ENCODE measurements around the gene TNFRSF18.

TNFRSF18 gene

DNA sequence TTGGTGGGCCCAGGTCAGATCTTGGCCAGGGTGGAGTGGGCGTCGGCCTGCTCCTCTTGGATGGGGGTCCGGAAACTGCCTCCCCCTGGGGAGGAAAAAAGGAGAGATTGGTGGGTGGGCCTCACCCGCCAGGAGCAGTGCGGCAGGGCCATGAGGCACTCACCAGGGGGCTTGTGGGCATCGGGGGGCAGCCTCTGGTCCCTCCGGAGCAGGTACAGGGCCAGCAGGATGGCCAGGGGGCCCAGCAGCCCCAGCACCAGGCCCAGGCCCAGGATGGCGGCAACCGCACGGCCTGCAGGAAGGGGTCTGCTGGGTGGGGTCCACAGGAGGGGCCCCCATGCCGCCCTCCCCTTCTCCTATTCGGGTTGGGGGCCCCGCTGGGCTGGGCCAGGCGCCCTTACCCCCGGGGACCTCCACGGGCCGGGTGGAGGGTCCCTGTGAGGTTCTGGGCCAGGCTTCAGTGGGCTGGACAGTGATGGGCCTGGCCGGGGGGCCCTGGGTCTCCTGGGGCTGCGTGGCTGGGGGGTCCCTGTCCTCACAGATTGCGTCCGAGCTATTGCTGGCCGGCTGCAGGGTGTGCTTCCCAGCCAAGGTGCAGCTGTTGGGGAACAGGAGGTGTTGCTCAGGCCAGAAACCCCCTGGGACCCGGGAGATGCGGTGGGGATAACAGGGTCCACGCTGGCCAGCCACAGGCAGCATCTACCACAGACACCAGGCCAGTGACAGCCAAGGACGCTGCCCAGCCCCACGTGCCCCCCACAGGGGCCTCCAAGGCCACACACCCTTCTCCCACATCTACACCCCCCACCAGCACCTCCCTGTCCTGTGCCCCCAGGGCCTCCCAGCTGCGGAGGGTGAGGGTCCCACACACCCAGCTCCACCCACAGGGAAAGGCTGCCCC is 5.4 kb upstream of the TNFRSF18 start:
- DNase-seq (ENCODE audit: low spot score) = no peak

DNA sequence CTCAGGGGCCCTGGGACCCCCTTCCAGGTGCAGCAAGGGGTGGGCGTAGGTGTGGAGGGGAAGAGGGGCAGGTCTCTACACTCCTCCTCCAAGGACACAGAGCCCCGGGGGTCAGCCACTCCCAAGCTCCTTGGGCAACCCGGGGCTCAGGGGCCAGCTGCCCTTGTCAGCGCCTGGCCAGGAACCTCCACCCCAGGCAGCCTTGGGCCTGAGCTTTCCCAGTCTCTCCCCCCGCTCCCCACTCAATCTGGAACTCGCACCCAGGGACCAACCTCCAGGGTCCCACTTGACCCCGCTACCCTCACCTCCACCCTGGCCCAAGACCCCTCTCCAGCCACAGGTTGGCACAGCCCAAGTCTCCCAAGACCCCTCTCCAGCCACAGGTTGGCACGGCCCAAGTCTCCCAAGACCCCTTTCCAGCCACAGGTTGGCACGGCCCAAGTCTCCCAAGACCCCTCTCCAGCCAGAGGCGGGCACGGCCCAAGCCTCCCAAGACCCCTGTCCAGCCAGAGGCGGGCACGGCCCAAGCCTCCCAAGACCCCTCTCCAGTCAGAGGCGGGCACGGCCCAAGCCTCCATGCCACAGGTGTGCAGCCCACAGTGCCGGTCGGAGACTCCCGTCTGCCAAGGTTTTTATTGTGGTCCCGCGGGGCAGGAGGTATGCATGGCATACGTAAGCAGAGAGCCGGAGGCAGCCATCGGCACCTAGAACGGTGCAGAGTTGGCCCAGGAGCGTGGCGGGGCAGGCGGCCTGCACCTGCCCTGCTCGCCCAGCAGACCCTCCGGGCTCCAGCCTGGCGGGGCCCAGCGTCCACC is 4.5 kb upstream of the TNFRSF18 start:
- no peak for DNase-seq (ENCODE audit: low spot score)

- DNase-seq (ENCODE audit: low spot score) = no peak
Measured at GRCh38 chr1:1208713-1209433, 2.5 kb upstream of the TNFRSF18 start.

DNA sequence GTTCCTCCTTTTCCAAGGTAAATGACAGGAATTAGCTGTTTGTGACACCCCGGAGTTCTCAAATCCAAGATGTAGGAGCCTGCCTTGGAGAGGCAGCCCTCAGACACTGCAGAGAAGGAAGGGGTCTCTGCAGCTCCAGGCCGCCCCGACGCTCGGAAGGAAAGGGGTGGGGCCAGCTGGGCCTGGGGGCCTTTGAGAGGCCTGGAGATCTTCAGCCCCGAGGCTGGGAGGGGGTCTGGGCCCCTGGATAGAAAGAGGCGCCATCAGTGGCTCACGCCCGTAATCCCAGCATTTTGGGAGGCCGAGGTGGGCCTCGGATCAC is 1.1 kb upstream of the TNFRSF18 start:
- no peak for DNase-seq (ENCODE audit: low spot score)

- no peak for DNase-seq (ENCODE audit: low spot score)
Measured at GRCh38 chr1:1206966-1207531, 657 bp upstream of the TNFRSF18 start.

DNA sequence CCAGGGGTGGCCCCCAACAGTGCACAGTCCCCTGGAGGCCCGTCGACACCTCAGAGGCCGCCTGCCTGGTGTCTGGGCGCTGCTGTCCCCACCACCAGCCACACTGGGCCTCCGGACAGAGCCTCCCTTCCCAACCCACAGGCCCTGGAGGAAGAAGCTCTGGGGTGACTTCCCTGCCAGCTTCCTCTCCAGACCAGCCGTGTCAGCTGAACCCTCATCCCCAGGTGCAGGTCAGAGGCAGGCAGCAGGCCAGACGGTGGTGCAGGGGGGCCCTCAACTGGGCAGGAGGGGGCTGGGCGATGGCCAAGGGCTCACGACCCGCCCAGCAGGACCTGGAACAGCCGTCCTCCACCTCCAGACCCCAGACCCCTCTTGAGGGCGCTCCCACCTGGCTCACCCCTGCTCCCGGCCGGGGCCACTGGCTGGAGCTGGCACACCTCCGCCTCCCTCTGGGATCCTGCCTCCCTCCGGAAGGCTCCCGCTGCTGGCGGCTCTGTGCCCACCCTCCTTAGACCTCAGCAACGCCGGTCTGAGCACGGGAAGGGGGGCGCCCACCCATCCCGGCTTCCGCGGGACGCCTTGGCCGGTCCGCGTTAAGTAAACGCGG is 520 bp downstream of the TNFRSF18 start:
- DNase-seq (ENCODE audit: low spot score) = no peak

GRCh38 chr1:1204998-1205768 is 1.2 kb downstream of the TNFRSF18 start:
- no peak for DNase-seq (ENCODE audit: low spot score)

DNA sequence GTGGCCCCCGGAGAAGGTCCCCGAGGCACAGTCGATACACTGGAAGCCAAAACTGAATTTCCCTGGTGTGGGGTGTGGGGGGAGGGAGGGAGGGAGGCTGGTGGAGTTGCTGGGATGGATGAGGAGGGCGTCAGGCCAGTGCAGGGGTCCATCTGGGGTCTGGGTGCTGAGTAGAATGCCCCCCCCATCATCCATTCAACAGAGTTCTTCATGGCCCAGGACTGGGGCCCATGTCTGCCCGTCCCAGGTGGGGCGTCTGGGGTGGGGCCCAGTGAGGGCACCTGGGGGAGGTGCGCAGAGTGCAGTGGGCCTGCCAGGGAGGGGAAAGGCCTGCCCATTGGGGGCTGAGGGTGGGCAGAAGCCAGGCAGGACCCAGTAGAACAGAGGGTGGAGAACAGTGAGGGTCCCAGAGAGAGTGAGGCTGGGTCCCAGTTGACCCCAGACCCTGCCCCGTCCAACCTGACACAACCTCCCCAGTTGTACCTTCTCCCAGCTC is 1.9 kb downstream of the TNFRSF18 start:
- no peak for DNase-seq (ENCODE audit: low spot score)

DNA sequence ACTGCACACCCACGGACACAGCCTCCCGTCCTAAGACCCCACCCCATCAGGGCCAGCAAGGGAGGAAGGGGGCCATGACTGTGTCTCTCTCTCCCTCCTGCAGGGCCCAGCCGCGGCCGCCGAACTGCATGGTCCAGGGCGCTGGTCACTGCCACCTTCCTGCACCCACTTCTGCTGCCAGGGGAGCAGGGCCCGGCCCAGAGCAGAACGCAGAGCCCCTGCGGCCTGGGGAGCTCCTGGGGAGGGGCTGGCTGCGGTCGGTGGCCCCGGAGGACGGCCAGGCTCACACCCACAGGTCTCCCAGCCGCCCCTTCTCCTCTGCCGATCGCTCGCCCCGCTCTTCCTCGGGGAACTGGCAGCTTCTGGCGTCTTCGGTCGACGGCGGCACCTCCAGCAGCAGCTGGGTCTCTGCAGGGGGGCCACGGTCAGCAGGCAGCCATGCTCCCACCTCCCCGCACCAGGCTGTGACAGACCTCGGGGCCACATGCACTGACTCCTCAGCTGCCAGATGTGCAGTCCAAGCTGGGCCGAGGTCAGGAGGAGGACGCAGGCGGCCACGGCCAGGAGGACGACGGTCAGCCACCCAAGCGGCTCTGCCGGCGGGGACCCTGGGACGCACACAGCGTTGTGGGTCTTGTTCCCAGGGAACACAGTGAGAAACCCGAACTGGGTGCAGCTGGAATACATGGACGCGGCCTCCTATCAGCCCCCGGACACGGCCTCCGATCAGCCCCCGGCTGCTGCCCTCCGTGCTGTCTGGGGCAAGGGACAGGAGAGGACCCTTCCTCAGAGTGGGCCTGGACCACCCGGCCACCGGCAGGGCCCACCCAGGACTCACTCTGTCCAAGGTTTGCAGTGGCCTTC is 2.6 kb downstream of the TNFRSF18 start:
- DNase-seq (ENCODE audit: low spot score) = no peak

DNA sequence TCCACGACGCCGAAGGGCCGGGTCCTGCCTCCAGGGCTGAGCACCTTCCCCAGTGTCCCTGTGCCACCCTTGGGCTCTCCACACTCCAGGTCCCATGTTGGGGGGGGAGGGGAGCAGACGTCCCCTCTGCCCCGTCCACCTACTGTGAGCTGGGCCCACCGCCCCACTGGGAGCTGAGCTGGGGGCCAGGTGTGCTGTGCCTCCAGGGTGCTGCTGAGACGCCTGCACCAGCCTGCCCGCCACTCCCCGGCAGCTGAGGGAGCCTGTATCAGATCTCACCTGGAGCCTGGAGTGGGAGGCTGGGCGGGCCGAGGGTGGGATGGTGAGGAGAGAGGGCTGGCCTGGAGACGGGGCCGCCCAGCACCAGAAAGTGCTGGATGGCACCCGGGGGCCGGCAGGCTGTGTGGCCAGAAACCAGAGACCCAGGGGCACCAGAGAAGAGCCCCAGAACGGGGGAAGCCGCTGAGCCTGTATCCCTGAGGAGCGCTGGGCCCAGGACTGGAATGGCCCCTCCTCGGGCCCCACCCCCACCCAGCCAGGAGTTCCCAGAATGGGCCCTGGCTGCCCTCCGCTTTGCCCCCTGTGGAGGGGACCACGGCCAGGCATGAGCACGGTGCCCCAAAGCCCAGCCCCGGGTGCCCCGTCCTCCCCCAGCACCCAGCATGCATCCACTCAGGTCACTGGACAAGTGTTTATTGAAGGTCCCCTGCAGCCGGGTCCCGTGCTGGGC is 3.4 kb downstream of the TNFRSF18 start:
- no peak for DNase-seq (ENCODE audit: low spot score)

- peak; percentile 39 for DNase-seq (ENCODE audit: low spot score)
Measured at GRCh38 chr1:1200876-1201810, 5.2 kb downstream of the TNFRSF18 start.

DNA sequence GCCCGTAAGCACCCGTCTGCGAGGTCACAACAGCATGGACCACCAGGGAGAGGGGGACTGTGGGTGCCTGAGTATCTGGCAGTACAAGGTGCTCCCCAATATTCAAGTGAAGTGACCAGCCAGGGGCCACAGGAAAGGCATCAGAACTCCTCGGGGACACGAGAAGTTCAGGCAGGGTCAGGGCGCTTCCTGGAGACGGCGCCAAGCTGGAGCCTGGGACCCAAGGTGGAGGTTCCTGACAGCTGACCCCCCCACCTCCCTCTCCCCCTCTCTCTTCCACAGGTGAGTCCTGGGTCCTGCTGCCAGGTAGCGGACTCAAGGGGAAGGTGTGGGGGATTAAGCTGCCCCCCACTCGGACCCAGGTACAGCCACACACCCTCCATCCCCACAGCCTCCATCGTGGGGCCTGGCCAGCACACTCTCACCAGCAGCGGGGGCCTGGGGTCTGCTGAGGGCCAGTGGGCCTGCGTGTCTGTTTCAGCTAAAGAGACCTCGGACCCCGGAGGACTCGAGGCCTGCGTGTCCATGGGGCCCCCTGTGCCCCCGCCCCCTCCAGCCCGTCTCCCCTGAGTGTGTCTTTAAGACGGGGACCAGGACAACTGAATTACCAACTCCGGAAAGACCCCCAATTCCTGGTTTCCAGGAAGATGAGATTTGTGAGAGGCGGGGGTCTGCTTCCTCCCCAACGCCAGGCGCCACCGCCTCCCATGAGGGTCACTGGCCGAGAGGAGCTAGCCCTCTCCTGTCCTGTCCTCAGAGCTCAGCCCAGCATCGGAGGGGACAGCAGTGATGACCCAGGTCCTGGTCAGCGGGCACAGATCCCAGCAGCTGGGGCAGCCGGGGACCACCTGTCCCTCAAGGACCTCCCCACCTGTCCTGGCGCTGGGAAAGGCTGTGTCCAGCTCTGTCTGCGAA is 6.2 kb downstream of the TNFRSF18 start:
- no peak for DNase-seq (ENCODE audit: low spot score)

DNA sequence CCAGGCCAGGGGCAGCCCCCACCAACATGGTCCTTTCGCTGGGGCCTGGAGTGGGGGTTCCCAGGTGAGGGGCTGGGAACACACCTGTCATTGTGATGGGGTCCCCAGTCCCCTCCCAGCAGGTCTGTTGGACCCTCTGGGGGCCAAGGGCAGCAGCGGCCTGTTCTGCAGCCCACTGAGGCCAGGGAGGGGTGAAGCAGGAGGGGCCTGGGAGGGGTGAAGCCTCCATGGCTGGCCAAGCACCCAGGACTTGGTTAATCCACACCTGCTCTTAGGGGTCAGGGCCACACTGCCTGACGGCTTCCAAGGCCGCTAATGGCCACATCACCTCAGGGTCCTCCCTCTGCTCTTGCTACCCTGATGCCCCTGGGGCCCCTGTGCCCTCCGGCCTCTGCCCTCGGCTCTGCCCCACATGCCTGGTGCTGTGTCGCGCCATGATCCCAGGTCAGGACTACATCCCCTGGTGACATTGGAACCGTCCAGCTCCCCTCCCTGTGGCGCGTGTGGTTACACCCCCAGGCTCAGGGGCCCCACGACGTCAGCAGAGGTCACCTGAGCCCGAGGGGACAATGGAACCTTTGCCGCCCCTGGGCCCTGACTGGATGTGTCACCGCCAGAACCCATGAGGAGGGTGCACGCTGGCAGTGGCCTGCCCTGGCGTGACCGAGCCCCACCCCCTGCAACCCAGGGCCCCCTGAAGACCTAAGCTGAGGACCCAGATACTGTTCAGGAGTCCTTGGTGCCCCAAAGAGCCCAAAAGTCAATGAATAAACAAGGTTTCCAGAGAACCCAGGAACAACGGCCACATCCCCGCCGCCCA is 7.0 kb downstream of the TNFRSF18 start:
- DNase-seq (ENCODE audit: low spot score) = no peak

GRCh38 chr1:1198423-1199140 is 7.8 kb downstream of the TNFRSF18 start:
- no peak for DNase-seq (ENCODE audit: low spot score)

Data from putamen (tissue), 1 donor.